HepG2 (cell line): ENCODE results near the gene PLIN4.

Source experiments
- ADNP ChIP-seq: sonication (generic); formaldehyde crosslinking; IDR thresholded peaks from 2 replicates; pipeline ENCODE4 v1.4.0; 2020; ENCODE audit warnings: missing genetic modification reagents
- CC2D1A ChIP-seq: sonication (generic); formaldehyde crosslinking; IDR thresholded peaks from 2 replicates; pipeline ENCODE4 v1.8.1; 2023; ENCODE audit warnings: mild to moderate bottlenecking, missing genetic modification reagents
- CHD4 ChIP-seq: fragments of 200-600 bp; sonication (generic); IDR thresholded peaks from 2 replicates; pipeline ENCODE4 v1.7.0; 2017; ENCODE audit warnings: mild to moderate bottlenecking, low read length, borderline replicate concordance
- HMGA1 ChIP-seq: sonication (generic); formaldehyde crosslinking; conservative IDR thresholded peaks from 2 replicates; pipeline ENCODE4 v1.4.0; 2020; ENCODE audit warnings: missing genetic modification reagents
- HNF4G ChIP-seq, 2 experiments: sonication (generic) in 1 of 2; formaldehyde crosslinking in 1 of 2; IDR thresholded peaks; 2 replicates each; pipeline versions ENCODE4 v1.4.0 to v1.6.1; 2011 to 2020; ENCODE audit warnings: borderline replicate concordance in 2 of 2, low read depth in 2 of 2, mild to moderate bottlenecking in 2 of 2, low read length in 1 of 2, missing genetic modification reagents in 1 of 2, moderate library complexity in 1 of 2
- PHF8 ChIP-seq: sonication (generic); formaldehyde crosslinking; IDR thresholded peaks from 2 replicates; pipeline ENCODE4 v1.5.0; 2020; ENCODE audit warnings: missing genetic modification reagents
- POLR2A ChIP-seq, 2 experiments: IDR thresholded peaks; 2 replicates each; pipeline ENCODE4 v1.6.1; 2011; ENCODE audit warnings: low read depth in 2 of 2, low read length in 2 of 2, mild to moderate bottlenecking in 1 of 2, moderate library complexity in 1 of 2; ENCODE audit not compliant: insufficient read depth in 1 of 2
- RBFOX2 ChIP-seq: fragments of 200-400 bp; formaldehyde crosslinking; IDR thresholded peaks from 2 replicates; pipeline ENCODE4 v1.6.1; 2017; ENCODE audit warnings: low read depth, mild to moderate bottlenecking, low read length
- SALL2 ChIP-seq: sonication (generic); formaldehyde crosslinking; IDR thresholded peaks from 2 replicates; pipeline ENCODE4 v1.8.1; 2023; ENCODE audit warnings: mild to moderate bottlenecking, missing genetic modification reagents, inconsistent platforms
- SUZ12 ChIP-seq: fragments of 150-350 bp; IDR thresholded peaks from 2 replicates; pipeline ENCODE4 v1.6.1; 2014; ENCODE audit warnings: low read depth, low read length
- ZNF577 ChIP-seq: sonication (generic); formaldehyde crosslinking; IDR thresholded peaks from 2 replicates; pipeline ENCODE4 v1.4.0; 2020; ENCODE audit warnings: mild to moderate bottlenecking, low read depth, missing genetic modification reagents, borderline replicate concordance
- TF ChIP-seq, protein P1 (sequence below): sonication (generic); formaldehyde crosslinking; IDR thresholded peaks from 2 replicates; pipeline ENCODE4 v1.5.0; 2020; ENCODE audit warnings: mild to moderate bottlenecking, missing genetic modification reagents, moderate library complexity

DNA sequence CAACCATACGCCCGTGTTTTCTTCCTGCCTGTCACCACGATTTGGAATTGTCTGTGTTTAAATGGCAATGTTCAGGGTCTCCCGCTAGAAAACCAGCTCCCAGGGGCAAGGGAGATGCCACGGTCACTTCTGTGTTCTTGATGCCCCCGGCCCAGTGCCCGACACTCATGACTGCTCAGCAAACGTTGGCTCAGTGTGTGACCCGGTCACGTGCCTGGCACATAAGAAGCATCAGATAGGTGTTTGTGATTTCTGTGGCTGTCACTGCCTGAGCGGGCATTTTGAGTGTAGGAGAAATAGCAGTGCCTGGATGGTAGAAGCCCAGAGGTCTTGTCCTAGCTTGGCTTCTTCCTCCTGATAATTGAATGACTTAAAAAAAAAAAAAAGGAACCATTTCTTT, 30.7 kb downstream of the PLIN4 start:
- TF ChIP-seq, protein P1, sequence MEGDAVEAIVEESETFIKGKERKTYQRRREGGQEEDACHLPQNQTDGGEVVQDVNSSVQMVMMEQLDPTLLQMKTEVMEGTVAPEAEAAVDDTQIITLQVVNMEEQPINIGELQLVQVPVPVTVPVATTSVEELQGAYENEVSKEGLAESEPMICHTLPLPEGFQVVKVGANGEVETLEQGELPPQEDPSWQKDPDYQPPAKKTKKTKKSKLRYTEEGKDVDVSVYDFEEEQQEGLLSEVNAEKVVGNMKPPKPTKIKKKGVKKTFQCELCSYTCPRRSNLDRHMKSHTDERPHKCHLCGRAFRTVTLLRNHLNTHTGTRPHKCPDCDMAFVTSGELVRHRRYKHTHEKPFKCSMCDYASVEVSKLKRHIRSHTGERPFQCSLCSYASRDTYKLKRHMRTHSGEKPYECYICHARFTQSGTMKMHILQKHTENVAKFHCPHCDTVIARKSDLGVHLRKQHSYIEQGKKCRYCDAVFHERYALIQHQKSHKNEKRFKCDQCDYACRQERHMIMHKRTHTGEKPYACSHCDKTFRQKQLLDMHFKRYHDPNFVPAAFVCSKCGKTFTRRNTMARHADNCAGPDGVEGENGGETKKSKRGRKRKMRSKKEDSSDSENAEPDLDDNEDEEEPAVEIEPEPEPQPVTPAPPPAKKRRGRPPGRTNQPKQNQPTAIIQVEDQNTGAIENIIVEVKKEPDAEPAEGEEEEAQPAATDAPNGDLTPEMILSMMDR (CRISPR knock-in tag) = no peak
- TF ChIP-seq CC2D1A (CRISPR knock-in tag) (no peak), RBFOX2 (no peak), SALL2 (CRISPR knock-in tag) (no peak), SUZ12 (no peak), ADNP (no peak), HNF4G (IDR thresholded peaks at IDR 0.05; ENCODE audit: borderline replicate concordance, low read depth, low read length) (no peak), HNF4G (CRISPR knock-in tag; IDR thresholded peaks at IDR 0.05; ENCODE audit: borderline replicate concordance, low read depth) (no peak), POLR2A (IDR thresholded peaks at IDR 0.05; ENCODE audit: insufficient read depth in 1 of 2, low read depth in 2 of 2, low read length in 2 of 2) (no peak), HMGA1 (no peak), PHF8 (CRISPR knock-in tag) (no peak), CHD4 (no peak), ZNF577 (CRISPR knock-in tag) (no peak)
